ENCODE data around the gene BICDL2.

BICDL2 gene

GRCh38 chr16:3025032-3026002, 11.4 kb downstream of the BICDL2 start:
- no peak for DNase-seq (ENCODE audit: low read depth in 2 of 2)

- DNase-seq (ENCODE audit: low read depth in 2 of 2), result peak; percentile 96
These were observed 12.9 kb downstream of the BICDL2 start, which contains the start of the genes HCFC1R1 and THOC6 for GRCh38 chr16:3023669-3024478. Gene HCFC1R1 (minus strand): TSS chr16:3023942. CDS start chr16:3023941, 1 bp downstream. Gene THOC6 (plus strand): TSS chr16:3024035. CDS start chr16:3024327, 292 bp downstream.

- DNase-seq (ENCODE audit: low read depth in 2 of 2), result no peak
These were observed 13.4 kb downstream of the BICDL2 start for GRCh38 chr16:3023415-3023668.

GRCh38 chr16:3022684-3023414, 13.9 kb downstream of the BICDL2 start:
- no peak for DNase-seq (ENCODE audit: low read depth in 2 of 2)

GRCh38 chr16:3022208-3022683, 14.5 kb downstream of the BICDL2 start:
- DNase-seq (ENCODE audit: low read depth in 2 of 2), result peak; percentile 77 to 92

GRCh38 chr16:3021449-3022207, 15.1 kb downstream of the BICDL2 start:
- peak; percentile 86 to 89 for DNase-seq (ENCODE audit: low read depth in 2 of 2)

GRCh38 chr16:3020604-3021448, 15.9 kb downstream of the BICDL2 start:
- DNase-seq (ENCODE audit: low read depth in 2 of 2), result no peak

- peak in 1 of 2 donors; percentile 55 for DNase-seq (ENCODE audit: low read depth in 2 of 2)
These were observed 16.5 kb downstream of the BICDL2 start, which contains the start of gene TNFRSF12A for GRCh38 chr16:3020247-3020603. Gene TNFRSF12A (plus strand): TSS chr16:3020368. CDS start chr16:3020398, 30 bp downstream.

GRCh38 chr16:3019594-3020246, 17.0 kb downstream of the BICDL2 start:
- no peak for DNase-seq (ENCODE audit: low read depth in 2 of 2)

GRCh38 chr16:3017794-3018506, 18.8 kb downstream of the BICDL2 start, which contains the start of gene CLDN6:
Gene CLDN6 (minus strand): TSS chr16:3018183. CDS start chr16:3016021, 2,162 bp downstream.
- DNase-seq (ENCODE audit: low read depth in 2 of 2), result peak in 1 of 2 donors; percentile 50

- no peak for DNase-seq (ENCODE audit: low read depth in 2 of 2)
These were observed 19.4 kb downstream of the BICDL2 start for GRCh38 chr16:3017344-3017743.

GRCh38 chr16:3015865-3016521, 20.8 kb downstream of the BICDL2 start:
- no peak for DNase-seq (ENCODE audit: low read depth in 2 of 2)

GRCh38 chr16:3014971-3015370, 21.8 kb downstream of the BICDL2 start:
- DNase-seq (ENCODE audit: low read depth in 2 of 2), result no peak

GRCh38 chr16:3013998-3014690, 22.6 kb downstream of the BICDL2 start:
- DNase-seq (ENCODE audit: low read depth in 2 of 2), result no peak

- DNase-seq (ENCODE audit: low read depth in 2 of 2), result no peak
These were observed 23.2 kb downstream of the BICDL2 start for GRCh38 chr16:3013491-3013951.

GRCh38 chr16:3012828-3013420, 23.8 kb downstream of the BICDL2 start, which contains the start of gene CLDN9:
Gene CLDN9 (plus strand): TSS chr16:3012923. CDS start chr16:3013363, 440 bp downstream.
- no peak for DNase-seq (ENCODE audit: low read depth in 2 of 2)

- no peak for DNase-seq (ENCODE audit: low read depth in 2 of 2)
These were observed 24.5 kb downstream of the BICDL2 start for GRCh38 chr16:3012246-3012645.

All from stimulated activated CD4-positive, alpha-beta T cell treated with anti-CD3 and anti-CD28 coated beads, Interleukin-15, amount 100 ng/mL, for 48 hours (primary cell).